Uterus (tissue), 2 donors: ENCODE results near the gene NMNAT2.

Experiments used
- POLR2A ChIP-seq, 2 donors: fragments of 450-650 bp; IDR thresholded peaks; one replicate each; pipeline ENCODE4 v1.6.1; 2016; ENCODE audit warnings: antibody characterized with exemption in 2 of 2, mild to moderate bottlenecking in 1 of 2, moderate library complexity in 1 of 2
- TF ChIP-seq, protein P1 (sequence below), 4 experiments: fragments of 200-600 bp in 2 of 4; fragments of 450-650 bp in 2 of 4; sonication (generic) in 2 of 4; IDR thresholded peaks; one replicate each; pipeline ENCODE4 v1.5.1; 2016 to 2019; ENCODE audit warnings: antibody characterized with exemption in 4 of 4, mild to moderate bottlenecking in 2 of 4, moderate library complexity in 1 of 4

DNA sequence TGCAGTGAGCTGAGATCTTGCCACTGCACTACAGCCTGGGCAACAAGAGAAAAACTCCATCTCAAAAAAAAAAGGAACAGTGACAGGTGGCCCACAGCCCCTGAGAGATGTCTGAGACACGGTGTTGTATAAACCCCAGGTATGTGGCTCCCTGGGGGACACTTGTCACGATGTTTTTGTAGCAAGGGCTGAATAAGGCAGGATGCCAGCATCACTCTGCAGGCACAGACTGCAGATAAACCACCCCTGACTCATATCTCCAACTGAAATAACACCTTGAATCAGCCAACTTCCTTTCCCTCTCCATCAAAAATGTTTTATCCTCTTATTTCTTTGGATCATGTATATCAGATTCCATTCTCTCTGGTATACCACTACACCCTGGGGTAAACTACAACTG lies 52.5 kb downstream of the NMNAT2 start:
- TF ChIP-seq, protein P1, sequence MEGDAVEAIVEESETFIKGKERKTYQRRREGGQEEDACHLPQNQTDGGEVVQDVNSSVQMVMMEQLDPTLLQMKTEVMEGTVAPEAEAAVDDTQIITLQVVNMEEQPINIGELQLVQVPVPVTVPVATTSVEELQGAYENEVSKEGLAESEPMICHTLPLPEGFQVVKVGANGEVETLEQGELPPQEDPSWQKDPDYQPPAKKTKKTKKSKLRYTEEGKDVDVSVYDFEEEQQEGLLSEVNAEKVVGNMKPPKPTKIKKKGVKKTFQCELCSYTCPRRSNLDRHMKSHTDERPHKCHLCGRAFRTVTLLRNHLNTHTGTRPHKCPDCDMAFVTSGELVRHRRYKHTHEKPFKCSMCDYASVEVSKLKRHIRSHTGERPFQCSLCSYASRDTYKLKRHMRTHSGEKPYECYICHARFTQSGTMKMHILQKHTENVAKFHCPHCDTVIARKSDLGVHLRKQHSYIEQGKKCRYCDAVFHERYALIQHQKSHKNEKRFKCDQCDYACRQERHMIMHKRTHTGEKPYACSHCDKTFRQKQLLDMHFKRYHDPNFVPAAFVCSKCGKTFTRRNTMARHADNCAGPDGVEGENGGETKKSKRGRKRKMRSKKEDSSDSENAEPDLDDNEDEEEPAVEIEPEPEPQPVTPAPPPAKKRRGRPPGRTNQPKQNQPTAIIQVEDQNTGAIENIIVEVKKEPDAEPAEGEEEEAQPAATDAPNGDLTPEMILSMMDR (IDR thresholded peaks at IDR 0.05): no peak
- no peak for TF ChIP-seq POLR2A (IDR thresholded peaks at IDR 0.05)
